Uterus (tissue), 2 donors: ENCODE results near the gene EIPR1.

Experiments
- CTCF ChIP-seq, 4 experiments: fragments of 200-600 bp in 2 of 4; fragments of 450-650 bp in 2 of 4; sonication (generic) in 2 of 4; IDR thresholded peaks; one replicate each; pipeline ENCODE4 v1.5.1; 2016 to 2019; ENCODE audit warnings: antibody characterized with exemption in 4 of 4, mild to moderate bottlenecking in 2 of 4, moderate library complexity in 1 of 4
- POLR2A ChIP-seq, 2 donors: fragments of 450-650 bp; IDR thresholded peaks; one replicate each; pipeline ENCODE4 v1.6.1; 2016; ENCODE audit warnings: antibody characterized with exemption in 2 of 2, mild to moderate bottlenecking in 1 of 2, moderate library complexity in 1 of 2

DNA sequence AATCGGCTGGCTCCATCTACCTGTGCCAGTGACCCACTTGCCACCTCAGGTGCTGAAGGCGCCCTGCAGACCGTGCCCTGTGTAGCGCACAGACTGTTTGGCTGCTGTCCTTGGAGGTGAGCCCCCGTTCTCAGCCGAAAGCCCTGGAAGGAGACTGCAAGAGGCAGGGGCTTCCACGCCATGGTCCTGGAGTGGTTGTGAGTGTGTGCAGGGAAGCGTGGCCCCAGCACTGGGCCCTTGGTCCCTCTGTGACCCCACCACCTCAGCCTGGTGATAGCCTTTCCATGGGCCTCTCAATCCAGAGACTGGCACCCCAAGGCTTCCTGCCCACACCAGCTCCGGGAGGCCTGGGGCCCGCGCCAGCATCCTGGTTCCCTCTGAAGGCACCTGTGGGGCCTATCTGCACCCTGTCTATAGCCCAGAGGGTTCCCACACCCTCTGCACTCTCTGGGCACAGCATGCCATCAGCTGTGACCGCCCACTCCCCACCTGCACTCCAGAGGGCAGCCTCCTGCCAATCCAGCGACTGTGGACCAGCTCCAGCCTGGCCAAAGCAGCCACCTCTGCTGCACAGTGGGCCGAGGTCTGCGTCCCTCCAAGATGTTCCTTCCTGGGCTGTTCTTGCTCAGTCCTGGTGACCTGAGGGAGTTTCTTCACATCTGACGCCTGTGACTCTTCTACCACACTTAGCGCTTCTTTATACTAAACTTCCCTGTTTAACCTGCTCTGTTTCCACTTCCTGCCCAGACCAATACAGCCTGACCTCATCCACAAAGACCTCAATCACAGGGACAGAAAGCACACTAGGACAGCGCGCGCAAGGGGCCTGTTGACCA is 109.5 kb downstream of the EIPR1 start:
- no peak for TF ChIP-seq CTCF (IDR thresholded peaks at IDR 0.05)
- TF ChIP-seq POLR2A (IDR thresholded peaks at IDR 0.05): no peak
